SK-N-SH (cell line): ENCODE measurements around the gene PCSK5. TPM values are rescaled to one million over a fixed set of nuclear protein-coding genes. Genes with fewer than 3 reads are reported as not detected.

Source experiments
- CTCF ChIA-PET: fragments of 300-600, 350-600 bp; formaldehyde crosslinking; extraction: SDS; loops from one replicate; lab custom pipeline; 2021; lab: Yijun Ruan, JAX
- POLR2A ChIA-PET: fragments of 350-600 bp; sonication (Branson Sonifier 250); formaldehyde crosslinking; extraction: SDS; loops from one replicate; lab custom pipeline; 2020; ENCODE audit warnings: antibody characterized with exemption, inconsistent platforms; lab: Yijun Ruan, JAX
- DNase-seq: peaks from one replicate; pipeline ENCODE4 v3.0.0; 2012
- H2AFZ ChIP-seq: fragments of 200-600 bp; sonication (generic); 2 replicates; pipeline ENCODE4 v1.8.1; 2016; ENCODE audit warnings: antibody characterized with exemption, mild to moderate bottlenecking, low read depth
- H3F3A ChIP-seq: fragments of 200-600 bp; sonication (generic); replicated peaks from 2 replicates; pipeline ENCODE3; 2016; ENCODE audit warnings: antibody characterized with exemption, mild to moderate bottlenecking; ENCODE audit not compliant: insufficient read depth
- H3K27ac ChIP-seq, 2 experiments: fragments of 200-500 bp in 1 of 2; fragments of 200-600 bp in 1 of 2; sonication (Bioruptor generic) in 1 of 2; sonication (generic), shearing (Covaris generic) in 1 of 2; 2 replicates each; pipeline versions ENCODE4 v1.5.1 to v1.6.1; 2014 to 2016; ENCODE audit warnings: low read depth in 2 of 2, inconsistent platforms in 1 of 2, low read length in 1 of 2, mild to moderate bottlenecking in 1 of 2, mixed read lengths in 1 of 2
- H3K27me3 ChIP-seq: fragments of 200-600 bp; sonication (generic), shearing (Covaris generic); 2 replicates; pipeline ENCODE4 v1.6.1; 2016; ENCODE audit warnings: mixed run types; ENCODE audit not compliant: insufficient read depth
- H3K36me3 ChIP-seq, 2 experiments: fragments of 200-500 bp in 1 of 2; fragments of 200-600 bp in 1 of 2; sonication (Bioruptor generic) in 1 of 2; sonication (generic) in 1 of 2; replicated peaks in 1 of 2; 2 replicates each; pipeline versions ENCODE3 to v1.5.1; 2014 to 2016; ENCODE audit warnings: low read length in 1 of 2, mild to moderate bottlenecking in 1 of 2; ENCODE audit not compliant: insufficient read depth in 2 of 2, control insufficient read depth in 1 of 2
- H3K4me1 ChIP-seq, 2 experiments: fragments of 200-500 bp in 1 of 2; fragments of 200-600 bp in 1 of 2; sonication (Bioruptor generic) in 1 of 2; sonication (generic), shearing (Covaris generic) in 1 of 2; 2 replicates each; pipeline versions ENCODE4 v1.5.1 to v1.6.1; 2014 to 2016; ENCODE audit warnings: low read depth in 1 of 2, low read length in 1 of 2, mixed run types in 1 of 2; ENCODE audit not compliant: insufficient read depth in 2 of 2, control insufficient read depth in 1 of 2
- H3K4me2 ChIP-seq: fragments of 200-600 bp; sonication (generic), shearing (Covaris generic); 2 replicates; pipeline ENCODE4 v1.6.1; 2017; ENCODE audit warnings: mixed run types
- H3K4me3 ChIP-seq, 2 experiments: fragments of 200-500 bp in 1 of 2; fragments of 200-600 bp in 1 of 2; sonication (Bioruptor generic) in 1 of 2; sonication (generic), shearing (Covaris generic) in 1 of 2; 2 replicates each; pipeline versions ENCODE4 v1.5.1 to v1.8.1; 2014 to 2016; ENCODE audit warnings: low read depth in 2 of 2, inconsistent platforms in 1 of 2, low read length in 1 of 2, mild to moderate bottlenecking in 1 of 2, mixed read lengths in 1 of 2, moderate library complexity in 1 of 2
- H3K79me2 ChIP-seq: fragments of 200-600 bp; sonication (generic); 2 replicates; pipeline ENCODE4 v1.8.1; 2017; ENCODE audit warnings: mild to moderate bottlenecking; ENCODE audit not compliant: insufficient read depth
- H3K9ac ChIP-seq: fragments of 200-600 bp; sonication (generic); 2 replicates; pipeline ENCODE4 v1.6.1; 2017; ENCODE audit warnings: mixed run types
- H3K9me2 ChIP-seq: fragments of 200-600 bp; sonication (generic); 2 replicates; pipeline ENCODE4 v1.6.1; 2017; ENCODE audit warnings: mixed run types
- H3K9me3 ChIP-seq: fragments of 200-600 bp; sonication (generic); 2 replicates; pipeline ENCODE4 v1.6.1; 2017; ENCODE audit warnings: mixed run types, mild to moderate bottlenecking, moderate library complexity
- H4K20me1 ChIP-seq: fragments of 200-600 bp; sonication (generic); 2 replicates; pipeline ENCODE4 v1.6.1; 2017; ENCODE audit warnings: mild to moderate bottlenecking, mixed run types; ENCODE audit not compliant: insufficient read depth
- ELF1 ChIP-seq: IDR thresholded peaks from 2 replicates; pipeline ENCODE4 v1.4.0; 2012
- EP300 ChIP-seq, 2 experiments: IDR thresholded peaks; 2 replicates each; pipeline versions ENCODE4 v1.4.0 to v1.6.1; 2012; ENCODE audit warnings: borderline replicate concordance in 1 of 2, low read depth in 1 of 2, low read length in 1 of 2
- FOSL2 ChIP-seq: IDR thresholded peaks from 2 replicates; pipeline ENCODE4 v1.4.0; 2012; ENCODE audit warnings: low read depth, mild to moderate bottlenecking, moderate library complexity, borderline replicate concordance
- FOXJ3 ChIP-seq: sonication (generic); formaldehyde crosslinking; IDR thresholded peaks from 2 replicates; pipeline ENCODE4 v1.5.1; 2020; ENCODE audit warnings: mild to moderate bottlenecking, missing genetic modification reagents
- FOXM1 ChIP-seq: IDR thresholded peaks from 2 replicates; pipeline ENCODE4 v1.4.0; 2012; ENCODE audit warnings: low read depth, mild to moderate bottlenecking
- JUND ChIP-seq: IDR thresholded peaks from 2 replicates; pipeline ENCODE4 v1.4.0; 2012
- MEF2A ChIP-seq: IDR thresholded peaks from 2 replicates; pipeline ENCODE4 v1.4.0; 2012; ENCODE audit warnings: low read depth, borderline replicate concordance
- MXI1 ChIP-seq: IDR thresholded peaks from 2 replicates; pipeline ENCODE4 v1.6.1; 2012; ENCODE audit warnings: mild to moderate bottlenecking, low read depth, low read length, improper control_type of control experiment
- NFIC ChIP-seq: IDR thresholded peaks from 2 replicates; pipeline ENCODE4 v1.4.0; 2012; ENCODE audit warnings: borderline replicate concordance
- RCOR1 ChIP-seq: fragments of 150-350 bp; IDR thresholded peaks from 2 replicates; pipeline ENCODE4 v1.6.1; 2017; ENCODE audit warnings: antibody characterized with exemption, low read length
- TCF12 ChIP-seq: IDR thresholded peaks from 2 replicates; pipeline ENCODE4 v1.4.0; 2012
- YY1 ChIP-seq: IDR thresholded peaks from 2 replicates; pipeline ENCODE4 v1.4.0; 2012; ENCODE audit warnings: low read depth, mild to moderate bottlenecking
- WGBS: methylation state at CpG from one replicate; pipeline ENCODE4 v1.1.6; 2017; ENCODE audit warnings: low lambda C conversion rate; 5-methylcytosine and 5-hydroxymethylcytosine counted together
- polyA plus RNA-seq, 3 experiments: library from polyadenylated mRNA; depleted of rRNA; stranded (reverse); fragments of >200 nt; gene quantifications; 2 replicates each; pipeline ENCODE4 v1.2.3, GENCODE V29; 2012
- TF ChIP-seq, protein P1 (sequence below): IDR thresholded peaks from 2 replicates; pipeline ENCODE4; 2012
- TF ChIP-seq, protein P2 (sequence below): IDR thresholded peaks from 2 replicates; pipeline ENCODE4 v1.4.0; 2012; ENCODE audit warnings: low read depth, borderline replicate concordance
- TF ChIP-seq, protein P3 (sequence below): IDR thresholded peaks from 2 replicates; pipeline ENCODE4 v1.4.0; 2012; ENCODE audit warnings: low read depth, borderline replicate concordance

Gene PCSK5
- polyA plus RNA-seq, 1 of the 3 experiments (the other 2 are of a cell fraction): 0.08 TPM

DNA sequence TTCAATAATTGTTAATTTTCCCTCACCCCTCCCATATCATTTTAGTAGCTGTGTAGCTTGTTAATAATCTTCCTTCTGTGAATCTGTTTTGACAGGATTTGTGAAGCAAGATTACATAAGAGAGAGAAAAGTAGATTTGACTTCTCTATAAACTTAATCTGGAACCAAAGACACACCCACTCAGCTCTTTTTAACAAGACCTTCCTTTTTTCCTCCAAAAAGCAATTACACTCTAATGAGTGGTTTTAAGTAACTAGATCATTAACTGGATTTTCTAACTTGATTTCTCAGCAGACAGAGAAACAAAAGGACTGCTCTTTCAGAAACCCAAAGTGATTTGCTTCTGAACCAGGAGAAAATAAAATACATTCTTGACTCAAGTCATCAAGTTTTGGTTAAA, 481.9 kb downstream of the PCSK5 start:
- H3K36me3 ChIP-seq: no peaks in the 10 kb centered on the region

DNA sequence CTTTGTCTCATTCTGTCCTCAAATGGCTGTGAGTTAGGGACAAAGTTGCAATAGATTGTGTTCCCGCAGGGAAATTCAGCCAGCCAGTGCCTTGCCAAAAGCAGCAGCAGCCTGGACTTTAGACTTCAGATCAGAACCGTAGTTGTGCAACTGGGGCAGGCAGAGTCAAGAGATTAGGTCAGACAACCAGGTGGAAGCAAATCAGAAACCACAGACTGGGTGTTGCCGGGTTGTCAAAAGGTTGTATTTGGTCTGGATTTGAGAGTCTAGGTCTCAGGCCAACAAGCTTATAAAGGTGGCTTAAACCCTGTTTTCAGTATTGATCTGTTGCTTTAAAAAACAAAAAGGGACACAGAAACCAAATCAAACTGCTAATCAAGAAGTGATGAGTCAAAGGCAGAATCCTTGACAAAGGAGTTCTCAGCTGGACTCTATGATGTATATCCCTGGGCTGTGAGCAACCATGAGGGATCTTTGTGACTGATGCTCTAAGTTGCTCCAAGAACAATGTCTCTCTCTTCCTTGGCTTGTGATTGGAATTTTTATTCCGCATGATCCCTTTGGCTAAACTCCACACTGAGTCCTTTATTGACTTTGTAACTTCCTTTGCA, 482.8 kb downstream of the PCSK5 start:
- ChIA-PET CTCF (no interaction called here), POLR2A (no interaction called here)
- H4K20me1 ChIP-seq: no peaks in the 10 kb centered on the region
- H3K9ac ChIP-seq: no peak overlapping the region
- H3K4me3 ChIP-seq: no peak overlapping the region
- TF ChIP-seq RCOR1 (no peak), FOSL2 (no peak), MXI1 (no peak), ELF1 (no peak), TCF12 (no peak), FOXJ3 (CRISPR knock-in tag) (no peak), NFIC (no peak), FOXM1 (no peak)
- TF ChIP-seq, protein P1, sequence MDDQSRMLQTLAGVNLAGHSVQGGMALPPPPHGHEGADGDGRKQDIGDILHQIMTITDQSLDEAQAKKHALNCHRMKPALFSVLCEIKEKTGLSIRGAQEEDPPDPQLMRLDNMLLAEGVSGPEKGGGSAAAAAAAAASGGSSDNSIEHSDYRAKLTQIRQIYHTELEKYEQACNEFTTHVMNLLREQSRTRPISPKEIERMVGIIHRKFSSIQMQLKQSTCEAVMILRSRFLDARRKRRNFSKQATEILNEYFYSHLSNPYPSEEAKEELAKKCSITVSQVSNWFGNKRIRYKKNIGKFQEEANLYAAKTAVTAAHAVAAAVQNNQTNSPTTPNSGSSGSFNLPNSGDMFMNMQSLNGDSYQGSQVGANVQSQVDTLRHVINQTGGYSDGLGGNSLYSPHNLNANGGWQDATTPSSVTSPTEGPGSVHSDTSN: no peak
- TF ChIP-seq, protein P2, sequence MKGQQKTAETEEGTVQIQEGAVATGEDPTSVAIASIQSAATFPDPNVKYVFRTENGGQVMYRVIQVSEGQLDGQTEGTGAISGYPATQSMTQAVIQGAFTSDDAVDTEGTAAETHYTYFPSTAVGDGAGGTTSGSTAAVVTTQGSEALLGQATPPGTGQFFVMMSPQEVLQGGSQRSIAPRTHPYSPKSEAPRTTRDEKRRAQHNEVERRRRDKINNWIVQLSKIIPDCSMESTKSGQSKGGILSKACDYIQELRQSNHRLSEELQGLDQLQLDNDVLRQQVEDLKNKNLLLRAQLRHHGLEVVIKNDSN: no peak
- H3K27me3 ChIP-seq: no peaks in the 10 kb centered on the region
- no peaks in the 10 kb centered on the region for H3K79me2 ChIP-seq
- H3K4me2 ChIP-seq: no peak overlapping the region
- no peaks in the 10 kb centered on the region for H3K9me3 ChIP-seq
- H3K27ac ChIP-seq: no peak overlapping the region
- 52% methylated on average over 4 of the region's 4 CpGs for WGBS
- no peak overlapping the region for H2AFZ ChIP-seq
- H3K9me2 ChIP-seq: no peaks in the 10 kb centered on the region
- H3F3A ChIP-seq: no peaks in the 10 kb centered on the region
- no peaks in the 10 kb centered on the region for H3K36me3 ChIP-seq
- peaks cover 5 to 6% of the 10 kb centered on the region in 2 experiments; a peak in 1 of 4 replicates for H3K4me1 ChIP-seq
- DNase-seq: no peak

More for the DNA sequence above, 481.9 kb downstream of the PCSK5 start:
- Histone ChIP-seq H3K4me1 (peaks cover 4 to 5% of the 10 kb centered on the region in 2 experiments; a peak in 1 of 4 replicates), H3K79me2 (no peaks in the 10 kb centered on the region), H4K20me1 (no peaks in the 10 kb centered on the region), H3K27ac (no peak overlapping the region), H3K9me2 (no peaks in the 10 kb centered on the region), H3K4me2 (no peak overlapping the region), H3K4me3 (no peak overlapping the region), H3K9me3 (no peaks in the 10 kb centered on the region), H3F3A (no peaks in the 10 kb centered on the region), H3K27me3 (no peaks in the 10 kb centered on the region), H2AFZ (no peak overlapping the region), H3K9ac (no peak overlapping the region)
- ChIA-PET POLR2A (no interaction called here), CTCF (no interaction called here)
- no peak for DNase-seq
- TF ChIP-seq MEF2A (no peak), YY1 (no peak), JUND (no peak), EP300 (IDR thresholded peaks at IDR 0.05; ENCODE audit: borderline replicate concordance in 1 of 2, low read depth in 1 of 2, low read length in 1 of 2) (no peak), TCF12 (no peak), ELF1 (no peak)
- TF ChIP-seq, protein P3, sequence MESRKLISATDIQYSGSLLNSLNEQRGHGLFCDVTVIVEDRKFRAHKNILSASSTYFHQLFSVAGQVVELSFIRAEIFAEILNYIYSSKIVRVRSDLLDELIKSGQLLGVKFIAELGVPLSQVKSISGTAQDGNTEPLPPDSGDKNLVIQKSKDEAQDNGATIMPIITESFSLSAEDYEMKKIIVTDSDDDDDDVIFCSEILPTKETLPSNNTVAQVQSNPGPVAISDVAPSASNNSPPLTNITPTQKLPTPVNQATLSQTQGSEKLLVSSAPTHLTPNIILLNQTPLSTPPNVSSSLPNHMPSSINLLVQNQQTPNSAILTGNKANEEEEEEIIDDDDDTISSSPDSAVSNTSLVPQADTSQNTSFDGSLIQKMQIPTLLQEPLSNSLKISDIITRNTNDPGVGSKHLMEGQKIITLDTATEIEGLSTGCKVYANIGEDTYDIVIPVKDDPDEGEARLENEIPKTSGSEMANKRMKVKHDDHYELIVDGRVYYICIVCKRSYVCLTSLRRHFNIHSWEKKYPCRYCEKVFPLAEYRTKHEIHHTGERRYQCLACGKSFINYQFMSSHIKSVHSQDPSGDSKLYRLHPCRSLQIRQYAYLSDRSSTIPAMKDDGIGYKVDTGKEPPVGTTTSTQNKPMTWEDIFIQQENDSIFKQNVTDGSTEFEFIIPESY: no peak
